Measurements from ENCODE around the gene CFAP57. TPM values are rescaled to one million over a fixed set of nuclear protein-coding genes. Genes with fewer than 3 reads are reported as not detected.

The CFAP57 gene
- total and polyA plus RNA-seq, 9 of the 15 experiments (the other 6 are each of a cell fraction or from before 2014, with no cell fraction given): 0.04 to 0.22 (median 0.07) TPM; not detected in 3

DNA sequence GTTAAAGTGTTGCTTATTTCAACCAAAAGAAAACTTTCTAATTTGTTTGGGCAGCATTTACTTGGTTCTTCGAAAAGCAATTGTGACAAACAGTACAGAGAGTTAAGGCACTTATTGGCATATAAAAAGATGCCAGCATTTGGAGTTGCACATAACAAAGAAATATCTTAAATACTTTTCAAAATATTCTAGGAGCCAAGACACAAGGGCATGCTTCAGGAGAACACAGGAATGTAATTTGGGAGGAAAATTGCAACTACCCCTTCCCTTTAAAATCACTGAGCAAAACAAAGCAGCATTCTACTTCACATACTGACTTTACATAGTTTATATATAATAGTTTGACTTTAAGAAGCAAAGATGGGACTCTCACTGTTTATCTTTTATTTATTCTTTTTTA is 124.1 kb downstream of the CFAP57 start (continued):
- TF ChIP-seq GTF2E2 (tag; IDR thresholded peaks at IDR 0.05) (no peak), ZNF639 (CRISPR knock-in tag; conservative IDR thresholded peaks at IDR 0.05 in 1 of 2, IDR thresholded peaks at IDR 0.05 in 1 of 2) (no peak), CGGBP1 (CRISPR knock-in tag; IDR thresholded peaks at IDR 0.05) (no peak)

DNA sequence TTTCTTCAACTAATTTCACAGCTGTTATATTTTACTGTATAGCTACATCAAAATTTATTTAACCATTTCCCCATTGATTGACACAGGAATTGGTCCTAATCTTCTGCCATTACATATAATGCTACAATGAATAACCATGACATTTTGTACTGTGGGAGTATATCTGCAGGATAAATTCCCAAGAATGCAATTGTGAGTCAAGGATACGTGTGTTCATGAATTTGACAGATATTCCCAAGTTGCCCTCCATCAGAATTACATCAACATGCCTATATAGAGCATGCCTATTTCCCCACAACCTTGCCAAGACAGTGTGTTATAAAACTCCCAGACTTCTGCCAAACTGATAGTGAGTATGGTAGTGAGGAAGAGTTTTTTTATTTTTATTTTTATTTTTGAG is 125.9 kb downstream of the CFAP57 start:
- no peaks in the 10 kb centered on the region for H3K9me3 ChIP-seq (replicated peaks; ENCODE audit: control insufficient read depth, insufficient read depth, low read depth, low read length)
- no peak overlapping the region for H3K4me2 ChIP-seq (ENCODE audit: insufficient read depth, low read length)
- no peak for DNase-seq (ENCODE audit: extremely low read depth in 1 of 4, low spot score in 3 of 4)
- no peak for ATAC-seq
- H3K4me3 ChIP-seq: no peak overlapping the region
- ChIA-PET CTCF (ENCODE audit: low intra/inter-chr PET ratio) (no interaction called here), POLR2A (interaction anchor here (0.6 kb wide), 1 partner anchor 759 kb away, joined by 3 read pairs; no protein-coding TSS in a partner anchor)
- 4% methylated on average over 1 of the region's 1 CpG for WGBS (ENCODE audit: insufficient coverage, low coverage, missing lambda C conversion rate)
- H2AFZ ChIP-seq (ENCODE audit: low read depth, low read length): no peak overlapping the region
- H3K4me1 ChIP-seq (replicated peaks in 1 of 2; ENCODE audit: control insufficient read depth in 2 of 2, insufficient read depth in 2 of 2, low read length in 2 of 2): 0 out of 5 replicates have a peak, but pooled peaks cover 0 to 3% of the 10 kb centered on the region in 2 experiments
- H3K36me3 ChIP-seq (ENCODE audit: control insufficient read depth, insufficient read depth, low read length): no peaks in the 10 kb centered on the region
- no peaks in the 10 kb centered on the region for H3K79me2 ChIP-seq (ENCODE audit: control insufficient read depth, insufficient read depth, low read length)
- intact Hi-C loops (cut with micrococcal nuclease) (no loop called here), in situ Hi-C loops (cut with MboI) (no loop called here)
- peaks cover 8% of the 10 kb centered on the region; the same call in 1 of the 2 replicates for H4K20me1 ChIP-seq (replicated peaks; ENCODE audit: control insufficient read depth, insufficient read depth, low read length)
- peaks cover 25 to 34% of the 10 kb centered on the region in 2 experiments; a peak in 4 of 5 replicates for H3K27me3 ChIP-seq (ENCODE audit: control insufficient read depth in 2 of 2, insufficient read depth in 2 of 2, low read length in 2 of 2)
- H3K9ac ChIP-seq (ENCODE audit: insufficient read depth in 1 of 2, low read depth in 2 of 2, low read length in 2 of 2): no peak overlapping the region
- no peak for FAIRE-seq
- H3K27ac ChIP-seq (ENCODE audit: extremely low read depth, low read depth, low read length): no peak overlapping the region
- BruUV-seq (replicated peaks): no TSS peak
- H3K9me1 ChIP-seq (ENCODE audit: control insufficient read depth, insufficient read depth, low read length): no peaks in the 10 kb centered on the region
- TF ChIP-seq KLF1 (tag; IDR thresholded peaks at IDR 0.05): no peak
- TF ChIP-seq CREB1 (IDR thresholded peaks at IDR 0.05): no peak
- no peak for TF ChIP-seq CREB1 (CRISPR knock-in tag; IDR thresholded peaks at IDR 0.05)
- no peak for TF ChIP-seq CBFA2T3 (IDR thresholded peaks at IDR 0.05)
- TF ChIP-seq IFI16 (CRISPR knock-in tag; IDR thresholded peaks at IDR 0.05): no peak
- TF ChIP-seq KDM2B (CRISPR knock-in tag; IDR thresholded peaks at IDR 0.05): no peak
- no peak for TF ChIP-seq PRPF4 (IDR thresholded peaks at IDR 0.05; ENCODE audit: insufficient read depth, low read depth, low read length, poor library complexity, severe bottlenecking)
- TF ChIP-seq TBP (optimal IDR thresholded peaks at IDR 0.05; ENCODE audit: low read depth, low read length): no peak
- TF ChIP-seq, protein P1, sequence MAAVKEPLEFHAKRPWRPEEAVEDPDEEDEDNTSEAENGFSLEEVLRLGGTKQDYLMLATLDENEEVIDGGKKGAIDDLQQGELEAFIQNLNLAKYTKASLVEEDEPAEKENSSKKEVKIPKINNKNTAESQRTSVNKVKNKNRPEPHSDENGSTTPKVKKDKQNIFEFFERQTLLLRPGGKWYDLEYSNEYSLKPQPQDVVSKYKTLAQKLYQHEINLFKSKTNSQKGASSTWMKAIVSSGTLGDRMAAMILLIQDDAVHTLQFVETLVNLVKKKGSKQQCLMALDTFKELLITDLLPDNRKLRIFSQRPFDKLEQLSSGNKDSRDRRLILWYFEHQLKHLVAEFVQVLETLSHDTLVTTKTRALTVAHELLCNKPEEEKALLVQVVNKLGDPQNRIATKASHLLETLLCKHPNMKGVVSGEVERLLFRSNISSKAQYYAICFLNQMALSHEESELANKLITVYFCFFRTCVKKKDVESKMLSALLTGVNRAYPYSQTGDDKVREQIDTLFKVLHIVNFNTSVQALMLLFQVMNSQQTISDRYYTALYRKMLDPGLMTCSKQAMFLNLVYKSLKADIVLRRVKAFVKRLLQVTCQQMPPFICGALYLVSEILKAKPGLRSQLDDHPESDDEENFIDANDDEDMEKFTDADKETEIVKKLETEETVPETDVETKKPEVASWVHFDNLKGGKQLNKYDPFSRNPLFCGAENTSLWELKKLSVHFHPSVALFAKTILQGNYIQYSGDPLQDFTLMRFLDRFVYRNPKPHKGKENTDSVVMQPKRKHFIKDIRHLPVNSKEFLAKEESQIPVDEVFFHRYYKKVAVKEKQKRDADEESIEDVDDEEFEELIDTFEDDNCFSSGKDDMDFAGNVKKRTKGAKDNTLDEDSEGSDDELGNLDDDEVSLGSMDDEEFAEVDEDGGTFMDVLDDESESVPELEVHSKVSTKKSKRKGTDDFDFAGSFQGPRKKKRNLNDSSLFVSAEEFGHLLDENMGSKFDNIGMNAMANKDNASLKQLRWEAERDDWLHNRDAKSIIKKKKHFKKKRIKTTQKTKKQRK (IDR thresholded peaks at IDR 0.05; ENCODE audit: borderline replicate concordance, low read depth, low read length): no peak
- TF ChIP-seq, protein P2, sequence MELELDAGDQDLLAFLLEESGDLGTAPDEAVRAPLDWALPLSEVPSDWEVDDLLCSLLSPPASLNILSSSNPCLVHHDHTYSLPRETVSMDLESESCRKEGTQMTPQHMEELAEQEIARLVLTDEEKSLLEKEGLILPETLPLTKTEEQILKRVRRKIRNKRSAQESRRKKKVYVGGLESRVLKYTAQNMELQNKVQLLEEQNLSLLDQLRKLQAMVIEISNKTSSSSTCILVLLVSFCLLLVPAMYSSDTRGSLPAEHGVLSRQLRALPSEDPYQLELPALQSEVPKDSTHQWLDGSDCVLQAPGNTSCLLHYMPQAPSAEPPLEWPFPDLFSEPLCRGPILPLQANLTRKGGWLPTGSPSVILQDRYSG (tag; conservative IDR thresholded peaks at IDR 0.05; ENCODE audit: low read depth): no peak
- no peak for TF ChIP-seq HMG20B (CRISPR knock-in tag; IDR thresholded peaks at IDR 0.05)

All from K562 (cell line).